ENCODE measurements around the gene WDFY4. TPM values are rescaled to one million over a fixed set of nuclear protein-coding genes. Genes with fewer than 3 reads are reported as not detected.

WDFY4 gene
- total and polyA plus RNA-seq, 2 of the 13 experiments (the other 11 are each of a cell fraction or from before 2014, with no cell fraction given), result not detected

GRCh38 chr10:49021685-49022084, 337.0 kb downstream of the WDFY4 start (continued):
- TF ChIP-seq E2F2 (CRISPR knock-in tag; IDR thresholded peaks at IDR 0.05; ENCODE audit: borderline replicate concordance), result no peak

GRCh38 chr10:49023071-49023470, 338.4 kb downstream of the WDFY4 start:
- no peak for FAIRE-seq
- WGBS (ENCODE audit: low lambda C conversion rate), result 0% methylated on average over 2 of the region's 2 CpGs
- no peak for TF ChIP-seq ZBTB34 (CRISPR knock-in tag; IDR thresholded peaks at IDR 0.05)
- TF ChIP-seq ZNF724P (CRISPR knock-in tag; IDR thresholded peaks at IDR 0.05; ENCODE audit: borderline replicate concordance), result no peak
- TF ChIP-seq KDM5A (IDR thresholded peaks at IDR 0.05; ENCODE audit: borderline replicate concordance, low read length), result no peak
- TF ChIP-seq ZNF10 (CRISPR knock-in tag; IDR thresholded peaks at IDR 0.05; ENCODE audit: borderline replicate concordance, low read depth), result no peak
- TF ChIP-seq POLR2G (IDR thresholded peaks at IDR 0.05; ENCODE audit: low read depth, low read length), result no peak
- no peak for TF ChIP-seq ZNF276 (CRISPR knock-in tag; IDR thresholded peaks at IDR 0.05; ENCODE audit: low read depth)
- no peak for TF ChIP-seq ZBTB42 (CRISPR knock-in tag; IDR thresholded peaks at IDR 0.05)
- TF ChIP-seq ZNF558 (CRISPR knock-in tag; IDR thresholded peaks at IDR 0.05; ENCODE audit: borderline replicate concordance), result no peak
- no peak for TF ChIP-seq BATF2 (CRISPR knock-in tag; IDR thresholded peaks at IDR 0.05)
- no peak for TF ChIP-seq TBX2 (CRISPR knock-in tag; IDR thresholded peaks at IDR 0.05; ENCODE audit: borderline replicate concordance)
- TF ChIP-seq ZBTB43 (CRISPR knock-in tag; conservative IDR thresholded peaks at IDR 0.05), result no peak
- no peak for TF ChIP-seq ZFY (CRISPR knock-in tag; IDR thresholded peaks at IDR 0.05)
- TF ChIP-seq BRCA1 (CRISPR knock-in tag; IDR thresholded peaks at IDR 0.05), result no peak
- no peak for TF ChIP-seq JDP2 (CRISPR knock-in tag; IDR thresholded peaks at IDR 0.05; ENCODE audit: borderline replicate concordance)
- TF ChIP-seq PLRG1 (conservative IDR thresholded peaks at IDR 0.05), result no peak
- no peak for TF ChIP-seq HMG20A (CRISPR knock-in tag; IDR thresholded peaks at IDR 0.05; ENCODE audit: borderline replicate concordance)
- no peak for TF ChIP-seq REL (CRISPR knock-in tag; conservative IDR thresholded peaks at IDR 0.05)
- TF ChIP-seq SOX5 (CRISPR knock-in tag; IDR thresholded peaks at IDR 0.05; ENCODE audit: borderline replicate concordance), result no peak

More at GRCh38 chr10:49023071-49023470, 338.4 kb downstream of the WDFY4 start:
- ChIA-PET POLR2A (no interaction called here), CTCF (ENCODE audit: low intra/inter-chr PET ratio, low total read pairs) (no interaction called here)
- Histone ChIP-seq H3K27me3 (ENCODE audit: control insufficient read depth in 1 of 2, insufficient read depth in 2 of 2, low read length in 2 of 2) (no peaks in the 10 kb centered on the region), H3K4me1 (ENCODE audit: insufficient read depth, low read length) (peaks cover 13% of the 10 kb centered on the region), H3K9ac (ENCODE audit: insufficient read depth, low read depth, low read length) (no peak overlapping the region), H3K9me3 (ENCODE audit: low read length) (no peaks in the 10 kb centered on the region), H4K20me1 (ENCODE audit: insufficient read depth, low read length) (no peaks in the 10 kb centered on the region), H3K79me2 (ENCODE audit: insufficient read depth, low read length) (no peaks in the 10 kb centered on the region), H3K4me3 (replicated peaks in 1 of 3; ENCODE audit: insufficient read depth in 1 of 3, low read depth in 2 of 3, low read length in 3 of 3) (no peak overlapping the region), H3K4me2 (ENCODE audit: low read depth, low read length) (no peak overlapping the region), H3K27ac (ENCODE audit: extremely low read length, insufficient read depth, low read length) (no peak overlapping the region), H2AFZ (ENCODE audit: low read length) (no peak overlapping the region), H3K36me3 (replicated peaks in 1 of 2; ENCODE audit: control insufficient read depth in 1 of 2, insufficient read depth in 2 of 2, low read length in 2 of 2) (no peaks in the 10 kb centered on the region)
- in situ Hi-C loops (cut with HindIII; ENCODE audit: extremely low pct_ligation_motif_present, low pct_unique_long_range_greater_than_20kb), result no loop called here
- intact Hi-C loops (cut with micrococcal nuclease; ENCODE audit: unreplicated experiment), result no loop called here
- no TSS peak for BruUV-seq (replicated peaks)
- ATAC-seq (no peak), DNase-seq (ENCODE audit: low spot score) (no peak)

Data from HepG2 (cell line).